HG03159 (cell line): ENCODE results near the gene NBL1.
"Not testable (repeated sequence)": the region's sequence is repeated elsewhere in the genome, so short reads cannot be mapped to it uniquely, and the experiment has no call there.

ENCODE experiments used
- ATAC-seq: cut with Tn5 transposase; IDR thresholded peaks from one replicate; pipeline ENCODE4 v1.9.1; 2021; ENCODE audit warnings: mild to moderate bottlenecking, moderate library complexity; ENCODE audit not compliant: unreplicated experiment

Gene NBL1

DNA sequence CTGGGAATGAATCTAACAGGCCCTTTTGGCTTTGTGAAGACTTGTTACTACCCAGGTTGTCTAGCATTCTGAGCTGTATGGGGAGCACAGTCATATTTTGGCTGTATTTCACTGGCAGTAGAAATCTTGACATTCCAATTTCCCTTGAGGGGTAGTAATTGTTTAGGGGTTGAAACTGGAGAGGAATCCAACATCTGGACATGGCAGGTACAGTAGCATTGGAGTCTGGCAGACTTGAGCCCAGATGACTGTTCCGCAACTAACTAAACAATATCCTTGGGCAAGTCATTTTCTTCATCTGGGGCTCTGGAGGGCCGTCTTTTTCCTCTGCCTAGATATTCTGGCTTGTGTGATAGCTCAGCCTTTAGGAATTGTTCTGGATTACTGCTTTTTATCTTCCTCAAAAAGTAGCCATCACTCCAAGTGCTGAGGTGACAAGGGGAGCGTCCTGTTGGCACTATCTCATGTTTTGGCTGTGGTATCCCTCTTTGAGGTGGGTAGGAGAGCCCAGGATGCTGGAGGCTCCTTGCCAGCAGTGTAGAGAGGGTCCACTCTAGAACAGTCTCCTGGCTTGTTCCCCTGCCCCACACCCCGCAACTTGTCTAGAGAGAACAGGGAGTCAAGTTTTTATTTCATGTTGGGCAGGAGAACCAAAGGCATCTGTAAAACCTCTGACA is 22.7 kb upstream of the NBL1 start:
- no peak for ATAC-seq

DNA sequence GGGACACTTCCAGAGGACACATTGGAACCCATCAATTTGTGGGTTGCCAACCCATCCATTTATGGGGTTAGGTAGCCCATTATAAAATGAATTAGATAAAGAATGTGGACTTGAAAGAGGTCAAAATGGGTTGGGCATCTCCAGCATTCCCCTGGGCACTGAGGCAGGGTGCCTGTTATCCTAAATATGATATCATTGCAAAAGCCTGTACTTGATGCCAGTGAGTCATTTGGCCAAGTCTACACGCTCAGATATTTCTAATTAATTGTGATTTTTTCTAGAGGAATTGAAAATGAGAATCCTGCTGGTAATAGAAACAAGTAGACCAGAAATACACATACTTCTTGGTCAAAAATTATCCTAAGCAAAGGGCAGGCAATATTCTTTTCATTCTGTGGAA is 21.9 kb upstream of the NBL1 start:
- ATAC-seq: no peak

DNA sequence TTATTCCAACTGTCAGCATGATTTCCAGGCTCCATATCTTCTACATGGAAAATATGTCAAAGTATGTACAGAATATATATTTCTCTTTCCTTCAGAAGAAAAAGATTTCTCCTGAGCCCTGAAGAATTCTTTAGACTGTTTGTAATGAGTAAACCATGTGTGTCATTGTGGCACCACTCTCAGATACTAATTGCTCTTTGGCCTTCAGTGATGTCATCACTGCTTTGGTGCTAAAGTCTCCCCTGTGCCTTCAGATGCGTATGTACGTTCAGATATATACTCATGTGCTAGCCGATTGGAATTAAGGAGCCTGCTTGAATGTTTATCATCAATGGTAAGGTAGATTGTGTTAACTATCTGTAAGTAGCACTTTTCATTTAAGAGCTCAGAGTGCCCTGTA is 20.6 kb upstream of the NBL1 start:
- no peak for ATAC-seq

DNA sequence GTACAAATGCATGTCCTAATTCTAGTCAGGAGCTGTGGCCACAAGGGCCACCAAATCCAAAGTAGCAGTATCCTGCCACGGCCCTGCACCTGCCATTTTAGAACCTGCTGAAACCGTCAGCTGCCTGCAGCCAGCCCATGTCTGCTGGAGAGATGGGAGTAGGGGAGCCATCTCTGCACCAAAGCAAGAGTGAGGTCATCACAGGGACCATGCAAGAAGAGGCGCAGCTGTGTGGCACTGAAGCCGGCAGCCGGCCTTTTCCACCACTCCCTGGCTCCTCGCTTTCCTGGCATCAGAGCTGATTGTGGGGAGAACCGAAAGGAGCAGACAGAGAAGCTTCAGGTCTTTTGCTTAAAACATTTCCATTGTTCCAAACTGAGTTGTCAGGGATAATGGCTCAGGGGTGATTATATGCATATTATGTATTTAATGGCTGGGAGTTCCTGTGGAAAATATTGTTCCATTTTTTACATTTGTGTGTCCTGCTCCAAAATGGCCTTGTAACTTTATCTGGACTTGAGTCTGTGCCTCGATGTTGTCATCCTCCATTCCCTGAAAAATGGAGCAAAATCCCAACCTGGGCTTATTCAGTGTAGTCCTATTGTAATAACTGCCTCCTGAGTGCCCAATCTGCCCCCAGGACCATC is 18.7 kb upstream of the NBL1 start:
- ATAC-seq: no peak

DNA sequence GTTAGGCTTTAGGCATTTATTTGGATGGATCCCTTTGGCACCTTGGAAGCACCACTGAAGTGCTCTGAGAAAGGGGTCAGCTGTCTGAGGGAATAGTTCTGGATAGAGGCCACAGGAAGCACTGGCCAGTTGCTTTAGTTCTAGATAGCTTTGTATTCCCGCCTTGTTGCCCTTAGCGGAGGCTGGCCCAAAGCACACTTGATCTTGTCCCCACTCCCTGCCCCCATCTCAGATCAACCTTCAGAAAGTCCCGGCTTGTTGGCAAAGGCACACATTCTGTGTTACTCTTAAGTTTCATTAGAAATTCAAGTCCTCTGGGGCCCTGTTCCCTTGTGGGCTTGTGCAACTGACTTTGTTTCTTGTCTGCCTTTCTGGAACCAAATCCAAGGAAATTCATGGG is 15.2 kb upstream of the NBL1 start:
- no peak for ATAC-seq

DNA sequence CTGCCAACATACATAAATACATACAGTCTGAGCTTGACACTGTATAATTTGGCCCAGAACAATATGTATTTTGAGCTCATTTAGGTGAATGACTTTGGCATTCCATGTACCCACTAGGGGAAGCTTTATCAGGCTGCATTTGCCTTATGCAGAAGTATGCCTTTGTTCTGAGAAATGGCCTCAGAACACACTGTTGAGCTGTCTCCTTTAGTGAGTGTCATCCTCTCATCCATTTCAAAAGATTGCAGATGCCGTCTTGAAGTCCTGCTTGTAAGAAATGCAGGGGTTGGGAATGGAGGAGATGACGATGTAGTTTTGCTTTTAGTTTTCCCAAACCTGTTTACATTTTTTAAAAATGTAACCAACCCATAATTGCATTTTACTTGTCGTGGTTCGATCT is 14.8 kb upstream of the NBL1 start:
- no peak for ATAC-seq

DNA sequence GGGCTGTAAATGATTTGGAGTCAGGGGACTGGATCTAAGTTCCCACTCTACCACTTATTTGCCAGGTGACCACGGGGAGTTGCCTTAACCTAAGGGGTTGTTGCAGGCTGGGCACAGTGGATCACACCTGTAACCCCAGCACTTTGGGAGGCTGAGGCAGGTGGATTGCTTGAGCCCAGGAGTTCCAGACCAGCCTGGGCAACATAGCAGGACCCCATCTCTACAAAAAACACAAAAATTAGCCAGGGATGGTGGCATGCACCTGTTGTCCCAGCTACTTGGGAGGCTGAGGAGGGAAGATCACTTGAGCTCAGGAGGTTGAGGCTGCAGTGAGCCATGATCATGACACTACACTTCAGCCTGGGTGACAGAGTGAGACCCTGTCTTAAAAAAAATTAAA is 13.9 kb upstream of the NBL1 start:
- not testable (repeated sequence) for ATAC-seq

DNA sequence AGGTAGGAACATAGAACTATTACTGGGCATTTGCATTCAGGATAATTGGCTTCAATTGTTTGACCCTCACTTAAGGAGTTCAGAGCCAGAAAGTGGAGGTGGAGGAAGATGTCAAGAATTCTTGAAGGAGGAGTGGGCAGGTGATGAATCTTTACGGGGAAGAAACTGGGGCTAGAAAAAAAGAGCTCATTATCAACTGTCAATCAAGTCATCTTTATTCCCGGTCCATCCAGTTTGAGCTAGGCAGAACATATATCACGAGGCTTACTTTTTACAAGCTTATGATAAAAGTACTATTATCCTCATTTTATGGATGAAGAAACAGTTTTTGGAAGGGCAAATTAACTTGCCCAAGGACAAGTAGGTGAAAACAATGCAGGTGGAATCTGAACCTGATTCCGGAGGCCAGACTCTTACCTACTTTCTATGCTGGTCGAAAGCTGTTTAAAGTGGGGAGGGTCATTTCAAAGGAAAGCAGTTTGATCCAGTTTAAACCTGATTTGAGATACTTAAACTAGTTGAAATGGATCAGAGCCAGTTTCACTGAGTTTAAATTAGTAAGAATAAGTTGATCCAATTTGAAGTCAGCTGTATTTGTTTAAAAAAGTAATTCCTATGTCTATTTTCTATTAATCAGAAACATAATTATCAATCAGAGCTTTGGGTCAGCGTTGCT is 13.3 kb upstream of the NBL1 start:
- no peak for ATAC-seq

DNA sequence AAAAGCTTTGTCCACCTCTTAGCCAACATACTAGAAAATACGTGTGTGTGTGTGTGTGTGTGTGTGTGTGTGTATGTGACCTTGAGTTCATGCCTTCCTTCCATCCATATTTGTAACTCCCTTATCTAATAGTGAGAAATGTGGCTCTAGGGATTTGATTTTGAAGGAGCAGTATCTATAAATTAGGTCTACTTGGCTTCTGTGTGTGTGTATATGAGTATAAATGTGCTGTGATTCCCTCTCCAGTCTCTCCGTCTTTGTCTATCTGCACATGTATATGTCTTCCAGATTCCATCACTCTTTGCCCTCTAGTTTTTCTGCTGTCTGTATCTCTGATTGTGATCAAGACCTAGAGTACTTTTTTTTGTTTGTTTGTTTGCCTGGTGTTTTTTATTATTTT is 11.9 kb upstream of the NBL1 start:
- ATAC-seq: no peak

DNA sequence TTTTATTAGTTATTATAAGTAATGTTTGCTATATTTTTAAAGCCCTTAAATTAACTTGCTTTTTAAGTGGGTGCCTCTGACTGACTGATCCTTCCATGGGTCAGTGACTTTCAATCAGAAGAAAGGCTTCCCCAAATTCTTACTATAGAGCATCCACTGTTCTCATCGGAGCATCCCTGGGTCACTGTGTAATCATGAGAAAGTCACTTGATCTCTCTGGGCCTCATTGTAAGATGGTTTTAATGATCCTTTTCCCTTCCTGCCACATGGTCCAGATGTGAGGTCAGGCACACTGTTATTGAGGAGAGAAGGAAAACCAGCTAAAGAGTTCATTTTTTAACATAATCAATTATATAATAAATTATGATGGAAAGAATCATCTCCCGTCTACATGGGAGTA is 11.0 kb upstream of the NBL1 start:
- no peak for ATAC-seq

DNA sequence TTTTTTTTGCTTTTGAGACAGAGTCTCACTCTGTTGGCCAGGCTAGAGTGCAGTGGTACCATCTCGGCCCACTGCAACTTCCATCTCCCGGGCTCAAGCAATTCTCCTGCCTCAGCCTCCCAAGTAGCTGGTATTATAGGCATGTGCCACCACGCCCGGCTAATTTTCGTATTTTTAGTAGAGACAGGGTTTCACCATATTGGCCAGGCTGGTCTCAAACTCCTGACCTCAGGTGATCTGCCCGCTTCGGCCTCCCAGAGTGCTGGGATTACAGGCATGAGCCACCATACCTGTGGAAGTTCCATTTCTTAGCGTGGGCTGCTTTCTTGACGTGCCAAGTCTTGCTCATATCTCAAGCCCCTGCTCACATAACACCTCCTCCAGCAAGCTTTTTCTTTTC is 9.0 kb upstream of the NBL1 start:
- ATAC-seq: not testable (repeated sequence)

DNA sequence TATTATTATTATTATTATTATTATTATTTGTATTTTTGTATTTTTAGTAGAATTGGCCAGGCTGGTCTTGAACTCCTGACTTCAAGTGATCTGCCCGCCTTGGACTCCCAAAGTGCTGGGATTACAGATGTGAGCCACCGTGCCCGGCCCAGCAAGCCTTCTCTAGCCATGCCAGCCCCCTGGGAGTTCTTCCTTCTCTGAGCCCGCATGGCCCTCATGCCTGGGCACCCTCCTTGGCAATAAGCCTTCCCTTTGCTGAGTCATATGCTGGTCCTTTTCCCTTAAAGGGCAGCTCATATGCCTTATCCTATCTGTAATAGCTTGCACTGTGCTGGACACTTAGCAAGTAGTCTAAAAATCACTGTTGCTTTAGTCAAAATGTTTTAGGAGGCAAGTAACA is 8.5 kb upstream of the NBL1 start:
- ATAC-seq: no peak

DNA sequence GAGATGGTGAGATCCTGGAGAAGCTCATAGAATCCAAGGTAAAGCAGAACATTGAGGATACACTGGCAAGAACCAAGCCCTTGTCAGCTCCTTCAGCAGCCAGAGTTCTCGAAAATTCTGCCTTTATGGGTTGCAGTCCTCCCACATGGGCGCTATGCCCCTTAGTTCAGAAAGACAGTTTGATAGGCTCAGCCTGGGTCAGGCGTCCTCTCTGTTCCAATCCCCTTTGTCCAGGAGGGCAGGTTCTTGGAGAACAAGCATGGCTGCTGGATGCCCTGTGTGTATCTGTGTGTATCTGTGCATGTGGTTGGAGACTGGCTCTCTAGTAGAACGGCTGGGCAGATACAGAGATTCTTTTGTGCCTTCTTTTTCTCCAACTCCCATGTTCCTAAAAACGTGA is 8.0 kb upstream of the NBL1 start:
- no peak for ATAC-seq

DNA sequence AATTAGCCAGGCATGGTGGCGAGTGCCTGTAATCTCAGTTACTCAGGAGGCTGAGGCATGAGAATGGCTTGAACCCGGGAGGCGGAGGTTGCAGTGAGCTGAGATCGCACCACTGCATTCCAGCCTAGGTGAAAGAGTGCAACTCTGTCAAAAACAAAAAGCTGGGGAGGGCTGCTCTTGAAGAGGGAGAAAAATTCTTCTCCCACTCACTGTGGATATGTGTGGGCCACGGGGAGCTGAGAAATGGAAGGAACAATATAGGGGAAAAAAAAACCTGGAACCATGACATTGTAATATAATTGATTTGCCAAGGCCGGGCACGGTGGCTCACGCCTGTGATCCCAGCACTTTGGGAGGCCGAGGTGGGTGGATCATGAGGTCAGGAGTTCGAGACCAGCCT is 7.4 kb upstream of the NBL1 start:
- not testable (repeated sequence) for ATAC-seq

DNA sequence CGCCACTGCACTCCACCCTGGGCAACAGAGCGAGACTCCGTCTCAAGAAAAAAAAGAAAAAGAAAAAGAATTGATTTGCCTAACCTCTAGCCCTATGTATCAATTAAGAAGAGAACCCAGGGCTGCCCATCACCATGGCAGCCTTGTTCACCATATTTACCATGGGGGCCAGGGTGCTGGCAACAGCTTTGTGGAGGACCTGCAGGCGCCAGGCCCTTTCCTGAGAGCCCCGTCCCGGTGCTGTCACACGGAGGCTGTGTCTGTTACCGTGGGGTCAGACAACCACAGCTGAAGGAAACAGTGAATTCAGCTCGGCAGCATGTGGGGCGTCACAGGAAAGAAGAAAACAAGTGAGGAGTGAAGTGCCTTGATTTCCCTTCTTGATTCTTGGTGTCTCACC is 6.5 kb upstream of the NBL1 start:
- no peak for ATAC-seq

DNA sequence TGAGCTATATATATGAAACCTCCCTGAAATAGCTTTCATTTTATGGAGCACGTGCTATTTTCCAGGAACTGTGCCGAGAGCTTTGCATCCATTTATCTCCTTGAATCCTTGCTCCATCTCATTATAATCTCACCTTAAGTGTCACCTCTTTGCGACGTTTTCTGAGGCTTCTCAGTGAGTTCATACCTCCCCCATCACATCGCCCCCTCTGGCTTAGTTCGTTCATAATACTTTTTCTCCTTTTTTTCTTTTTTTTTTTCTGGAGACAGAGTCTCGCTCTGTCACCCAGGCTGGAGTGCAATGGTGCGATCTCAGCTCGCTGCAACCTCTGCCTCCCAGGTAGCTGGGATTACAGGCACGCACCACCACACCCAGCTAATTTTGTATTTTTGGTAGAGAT is 4.9 kb upstream of the NBL1 start:
- not testable (repeated sequence) for ATAC-seq

DNA sequence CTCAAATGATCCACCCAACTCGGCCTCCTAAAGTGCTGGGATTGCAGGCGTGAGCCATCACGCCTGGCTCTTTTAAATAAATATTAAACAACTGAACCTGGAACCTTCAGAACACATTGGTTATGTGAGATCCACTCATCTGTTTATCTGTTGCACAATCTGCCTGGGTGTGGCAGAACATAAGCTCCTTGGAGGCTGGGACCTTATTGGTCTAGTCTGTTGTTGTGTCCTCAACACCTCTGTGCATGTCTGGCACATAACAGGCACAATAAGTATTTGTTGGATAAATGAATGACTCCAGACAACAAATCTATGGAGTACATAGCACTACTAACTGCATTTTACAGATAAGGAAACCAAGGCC is 4.1 kb upstream of the NBL1 start:
- no peak for ATAC-seq

DNA sequence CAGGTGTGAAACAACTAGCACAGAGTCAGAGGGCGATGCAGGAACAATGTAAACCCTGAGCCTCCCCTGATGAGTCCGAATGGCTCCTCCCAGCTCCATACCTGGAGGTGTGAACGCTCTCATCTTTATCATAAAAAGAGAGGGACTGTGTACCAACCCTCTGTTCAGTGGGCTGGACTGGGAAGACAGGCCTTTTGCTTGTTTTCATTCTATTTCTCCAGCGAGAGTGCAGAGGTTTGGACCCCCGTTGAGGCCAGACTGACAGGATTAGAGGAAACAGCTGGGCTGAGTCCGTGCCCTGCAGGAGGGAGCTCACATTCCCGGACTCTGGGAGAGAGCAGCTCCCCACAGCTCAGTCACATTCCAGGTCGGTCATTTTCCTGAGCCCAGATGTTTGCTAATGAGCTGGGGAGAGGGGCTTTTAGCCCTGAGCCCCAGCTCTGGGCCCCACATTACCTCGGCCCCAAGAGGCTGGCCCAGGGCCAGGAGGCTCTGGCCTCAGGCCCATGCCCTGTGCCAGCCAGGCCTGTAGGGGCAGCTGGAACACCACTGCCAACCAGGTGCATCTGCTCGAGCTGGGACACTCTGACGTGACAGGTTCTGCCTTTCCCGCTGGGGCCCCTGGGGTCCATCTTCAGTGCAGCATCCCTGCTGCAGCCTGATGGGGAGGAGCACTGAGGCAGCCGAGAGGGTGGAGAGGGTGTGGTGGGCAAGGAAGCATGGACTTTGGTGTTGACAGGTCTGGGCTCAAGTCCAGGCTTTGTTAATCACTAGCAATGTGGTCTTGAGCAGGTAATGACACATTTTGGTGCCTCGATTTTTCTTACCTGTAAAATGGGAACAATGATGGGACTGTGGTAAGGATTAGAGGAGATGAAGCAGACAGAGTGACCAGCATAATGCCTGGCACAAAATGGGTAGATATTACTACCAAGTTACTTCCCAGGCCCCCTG is 3.5 kb upstream of the NBL1 start:
- ATAC-seq: no peak

DNA sequence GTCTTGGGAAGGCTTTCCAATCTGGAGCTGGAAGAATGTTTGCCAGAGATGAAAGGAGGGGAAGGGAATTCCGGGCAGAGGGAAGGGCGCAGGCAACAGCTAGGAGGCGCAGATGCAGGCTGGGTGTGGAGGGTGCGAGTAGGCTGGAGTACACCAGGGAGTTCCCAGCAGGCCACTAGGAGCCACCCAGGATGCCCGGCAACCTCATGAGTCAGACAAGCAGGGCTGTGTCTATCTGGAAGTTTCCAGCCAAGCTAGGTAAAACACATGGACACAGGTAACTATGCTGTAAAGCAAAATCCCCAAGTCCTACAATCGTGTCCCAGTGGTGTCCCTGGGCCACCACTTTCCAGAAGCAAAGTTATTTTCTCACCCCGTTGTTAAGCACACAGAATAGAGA is 990 bp upstream of the NBL1 start:
- ATAC-seq: no peak

DNA sequence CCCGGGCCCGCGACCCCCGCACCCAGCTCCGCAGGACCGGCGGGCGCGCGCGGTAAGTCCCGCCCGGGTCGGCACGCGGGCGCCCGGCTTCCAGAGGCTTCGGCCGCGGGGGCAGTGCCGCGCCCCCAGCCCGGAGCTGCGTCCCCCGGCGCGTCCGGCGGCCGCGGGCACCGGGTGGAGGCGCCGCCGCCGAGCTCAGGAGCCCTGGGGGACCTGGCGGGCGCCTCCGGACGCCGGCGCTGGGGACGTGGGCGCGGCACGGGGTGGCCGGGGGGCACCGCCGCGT is 227 bp downstream of the NBL1 start:
- ATAC-seq: no peak

DNA sequence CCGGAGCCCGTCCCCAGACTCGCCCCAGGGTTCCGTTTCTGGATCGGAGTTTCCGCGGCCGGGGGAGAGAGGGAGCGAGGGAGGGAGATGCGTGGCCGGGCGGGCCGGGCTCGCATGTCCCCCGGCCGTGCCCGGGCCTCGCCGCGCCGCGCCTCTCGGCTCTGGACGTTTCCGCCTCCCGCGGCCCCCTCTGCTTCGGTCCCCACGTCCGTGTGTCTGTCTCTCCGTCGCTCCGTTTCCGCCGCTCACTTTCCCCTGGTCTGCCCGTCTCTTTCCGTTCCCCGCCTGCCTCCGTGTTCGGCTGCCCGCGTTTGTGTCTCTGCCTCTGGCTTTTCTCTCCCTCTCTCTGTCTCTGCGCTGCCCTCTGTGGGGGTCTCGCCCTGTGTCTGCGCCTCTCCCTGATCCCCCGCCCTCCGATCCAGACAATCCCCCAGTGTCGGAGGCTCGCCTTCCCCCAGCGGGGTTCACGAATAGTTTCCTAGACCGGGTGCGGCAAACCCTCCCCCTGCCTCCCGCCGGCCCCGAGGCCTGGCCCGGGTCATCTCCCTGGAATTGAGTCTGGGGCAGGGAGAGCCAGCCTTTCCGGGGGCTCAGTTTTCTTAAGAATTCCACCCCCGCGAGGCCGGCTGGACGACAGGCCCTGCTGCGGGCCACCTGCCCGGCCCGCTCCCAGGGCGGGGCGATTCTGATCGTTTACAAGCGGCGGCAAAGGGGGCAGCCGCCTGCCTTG is 735 bp downstream of the NBL1 start:
- no peak for ATAC-seq
